Neural cell (in vitro differentiated cells): Measurements from ENCODE around the gene SEMA7A. TPM values are rescaled to one million over a fixed set of nuclear protein-coding genes. Genes with fewer than 3 reads are reported as not detected.

Experiments used
- H2AFZ ChIP-seq: fragments of 200-600, 300-800 bp; sonication (generic), shearing (Covaris generic); 2 replicates; pipeline ENCODE4 v1.6.0; 2014; ENCODE audit warnings: low read depth, mild to moderate bottlenecking, antibody characterized with exemption, low read length, moderate library complexity
- H3F3A ChIP-seq: fragments of 200-600 bp; shearing (Covaris generic); 2 replicates; pipeline ENCODE4 v1.6.1; 2016; ENCODE audit warnings: mild to moderate bottlenecking, moderate library complexity, mixed read lengths, antibody characterized with exemption, low read length; ENCODE audit not compliant: insufficient read depth, poor library complexity, severe bottlenecking
- H3K27ac ChIP-seq: fragments of 200-600, 300-800 bp; sonication (generic), shearing (Covaris generic); 2 replicates; pipeline ENCODE4 v1.5.1; 2014; ENCODE audit warnings: mild to moderate bottlenecking, low read length, moderate library complexity
- H3K27me3 ChIP-seq: fragments of 300-800, 200-600 bp; sonication (generic), shearing (Covaris generic); 2 replicates; pipeline ENCODE4 v1.6.0; 2014; ENCODE audit warnings: mild to moderate bottlenecking, low read depth, low read length, moderate library complexity; ENCODE audit not compliant: insufficient read depth
- H3K36me3 ChIP-seq: fragments of 300-800, 200-600 bp; sonication (generic), shearing (Covaris generic); 2 replicates; pipeline ENCODE4 v1.5.1; 2014; ENCODE audit warnings: mild to moderate bottlenecking, antibody characterized with exemption, low read length, moderate library complexity; ENCODE audit not compliant: insufficient read depth
- H3K4me2 ChIP-seq: fragments of 300-800, 200-600 bp; sonication (generic), shearing (Covaris generic); 2 replicates; pipeline ENCODE4 v1.6.0; 2014; ENCODE audit warnings: mild to moderate bottlenecking, low read length
- H3K4me3 ChIP-seq: fragments of 300-800, 200-600 bp; sonication (generic), shearing (Covaris generic); 2 replicates; pipeline ENCODE4 v1.5.1; 2014; ENCODE audit warnings: mild to moderate bottlenecking, low read length, moderate library complexity
- H3K79me2 ChIP-seq: fragments of 200-600 bp; shearing (Covaris generic); replicated peaks from 2 replicates; pipeline ENCODE4 v1.6.0; 2014; ENCODE audit warnings: mild to moderate bottlenecking, low read length, moderate library complexity; ENCODE audit not compliant: insufficient read depth
- H3K9ac ChIP-seq: fragments of 300-800, 200-600 bp; sonication (generic), shearing (Covaris generic); 2 replicates; pipeline ENCODE4 v1.6.1; 2016; ENCODE audit warnings: mild to moderate bottlenecking, low read length, mixed read lengths
- H3K9me2 ChIP-seq: fragments of 200-600 bp; shearing (Covaris generic); 2 replicates; pipeline ENCODE4 v1.6.1; 2016; ENCODE audit warnings: mild to moderate bottlenecking, low read length, mixed read lengths; ENCODE audit not compliant: insufficient read depth
- H3K9me3 ChIP-seq: fragments of 200-600, 300-800 bp; sonication (generic), shearing (Covaris generic); 2 replicates; pipeline ENCODE4 v1.6.1; 2016; ENCODE audit warnings: mild to moderate bottlenecking, mixed run types, low read length, moderate library complexity, mixed read lengths
- H4K20me1 ChIP-seq: fragments of 200-600 bp; shearing (Covaris generic); 2 replicates; pipeline ENCODE4 v1.6.1; 2016; ENCODE audit warnings: mild to moderate bottlenecking, mixed run types; ENCODE audit not compliant: insufficient read depth
- EP300 ChIP-seq: fragments of 450-650 bp; conservative IDR thresholded peaks from 2 replicates; pipeline ENCODE4 v1.6.1; 2014; ENCODE audit warnings: antibody characterized with exemption, mild to moderate bottlenecking, moderate library complexity; ENCODE audit not compliant: poor library complexity, severe bottlenecking
- EZH2 ChIP-seq: fragments of 200-600, 300-800 bp; shearing (Covaris generic), sonication (generic); IDR thresholded peaks from 2 replicates; pipeline ENCODE4 v1.6.1; 2014; ENCODE audit warnings: antibody characterized with exemption, low read length, borderline replicate concordance, mild to moderate bottlenecking; ENCODE audit not compliant: insufficient read depth, poor library complexity, severe bottlenecking
- MXI1 ChIP-seq: fragments of 450-650 bp; conservative IDR thresholded peaks from 2 replicates; pipeline ENCODE4 v1.6.1; 2014; ENCODE audit warnings: antibody characterized with exemption, mild to moderate bottlenecking; ENCODE audit not compliant: poor library complexity, severe bottlenecking
- POLR2AphosphoS5 ChIP-seq: IDR thresholded peaks from 2 replicates; pipeline ENCODE4 v1.6.1; 2012
- RAD21 ChIP-seq: fragments of 450-650 bp; conservative IDR thresholded peaks from 2 replicates; pipeline ENCODE4 v1.6.1; 2014; ENCODE audit warnings: antibody characterized with exemption, mild to moderate bottlenecking, moderate library complexity
- REST ChIP-seq: IDR thresholded peaks from 2 replicates; pipeline ENCODE4 v1.6.1; 2012; ENCODE audit warnings: borderline replicate concordance
- SMC3 ChIP-seq: fragments of 450-650 bp; conservative IDR thresholded peaks from 2 replicates; pipeline ENCODE4 v1.6.1; 2014; ENCODE audit warnings: antibody characterized with exemption, mild to moderate bottlenecking, moderate library complexity; ENCODE audit not compliant: poor library complexity
- TAF1 ChIP-seq: IDR thresholded peaks from 2 replicates; pipeline ENCODE4 v1.6.1; 2012; ENCODE audit warnings: low read depth
- polyA plus RNA-seq: library from polyadenylated mRNA; depleted of rRNA; stranded (reverse); fragments of >200 nt; gene quantifications from 2 replicates; pipeline ENCODE4 v1.2.3, GENCODE V29; 2014
- TF ChIP-seq, protein P1 (sequence below): fragments of 450-650 bp; IDR thresholded peaks from 2 replicates; pipeline ENCODE4 v1.5.1; 2014; ENCODE audit warnings: antibody characterized with exemption, mild to moderate bottlenecking, moderate library complexity; ENCODE audit not compliant: poor library complexity, severe bottlenecking

The SEMA7A gene
- polyA plus RNA-seq, 1 donor from 2014 or later = 28.8 TPM

DNA sequence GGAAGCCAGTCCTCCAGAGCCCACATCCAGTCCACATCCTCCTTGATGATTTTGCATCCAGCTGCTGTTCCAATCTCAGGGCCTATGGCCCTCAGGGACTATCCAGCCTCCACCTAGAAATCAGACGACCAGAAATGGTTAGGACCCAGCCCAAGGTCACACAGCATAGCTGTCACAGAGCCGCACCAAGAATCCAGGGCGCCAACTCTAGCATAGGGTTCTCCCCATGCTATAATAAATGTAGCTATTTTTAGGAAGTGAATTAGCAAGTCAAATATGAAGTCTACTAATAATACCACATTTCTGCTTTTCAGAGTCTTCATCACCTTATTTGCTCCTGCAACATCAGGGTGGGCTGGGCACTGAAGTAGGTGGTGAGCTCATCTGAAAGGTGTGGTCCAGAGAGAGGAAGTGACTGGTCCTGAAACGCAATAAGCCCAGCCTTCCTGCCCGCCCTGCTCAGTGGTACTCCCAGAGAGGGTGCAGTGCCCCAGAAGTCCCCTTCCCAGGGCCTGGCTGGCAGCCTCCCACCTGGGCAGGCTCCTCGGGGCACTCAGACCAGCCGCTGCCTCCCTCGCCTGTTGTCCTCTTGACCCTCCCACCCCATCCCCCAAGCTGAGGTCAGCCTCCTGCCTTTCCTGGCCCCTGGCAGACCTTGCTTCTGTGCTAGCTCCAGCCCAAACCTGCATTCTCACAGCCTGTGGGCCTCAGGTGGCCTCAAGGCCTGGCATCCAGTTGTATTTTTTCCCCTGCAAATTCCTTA is 48.7 kb downstream of the SEMA7A start:
- Histone ChIP-seq H4K20me1 (no peaks in the 10 kb centered on the region), H3K27ac (no peak overlapping the region), H3K9me3 (no peaks in the 10 kb centered on the region), H3K36me3 (no peaks in the 10 kb centered on the region), H2AFZ (no peak overlapping the region), H3K4me3 (no peak overlapping the region), H3K9me2 (no peaks in the 10 kb centered on the region), H3F3A (no peaks in the 10 kb centered on the region), H3K79me2 (no peaks in the 10 kb centered on the region), H3K4me2 (no peak overlapping the region), H3K9ac (no peak overlapping the region), H3K27me3 (no peaks in the 10 kb centered on the region)
- no peak for TF ChIP-seq REST
- TF ChIP-seq TAF1 = no peak
- TF ChIP-seq EZH2 = no peak
- no peak for TF ChIP-seq POLR2AphosphoS5
- no peak for TF ChIP-seq EP300
- TF ChIP-seq RAD21 = no peak
- TF ChIP-seq, protein P1, sequence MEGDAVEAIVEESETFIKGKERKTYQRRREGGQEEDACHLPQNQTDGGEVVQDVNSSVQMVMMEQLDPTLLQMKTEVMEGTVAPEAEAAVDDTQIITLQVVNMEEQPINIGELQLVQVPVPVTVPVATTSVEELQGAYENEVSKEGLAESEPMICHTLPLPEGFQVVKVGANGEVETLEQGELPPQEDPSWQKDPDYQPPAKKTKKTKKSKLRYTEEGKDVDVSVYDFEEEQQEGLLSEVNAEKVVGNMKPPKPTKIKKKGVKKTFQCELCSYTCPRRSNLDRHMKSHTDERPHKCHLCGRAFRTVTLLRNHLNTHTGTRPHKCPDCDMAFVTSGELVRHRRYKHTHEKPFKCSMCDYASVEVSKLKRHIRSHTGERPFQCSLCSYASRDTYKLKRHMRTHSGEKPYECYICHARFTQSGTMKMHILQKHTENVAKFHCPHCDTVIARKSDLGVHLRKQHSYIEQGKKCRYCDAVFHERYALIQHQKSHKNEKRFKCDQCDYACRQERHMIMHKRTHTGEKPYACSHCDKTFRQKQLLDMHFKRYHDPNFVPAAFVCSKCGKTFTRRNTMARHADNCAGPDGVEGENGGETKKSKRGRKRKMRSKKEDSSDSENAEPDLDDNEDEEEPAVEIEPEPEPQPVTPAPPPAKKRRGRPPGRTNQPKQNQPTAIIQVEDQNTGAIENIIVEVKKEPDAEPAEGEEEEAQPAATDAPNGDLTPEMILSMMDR = no peak
- TF ChIP-seq SMC3 = no peak
- TF ChIP-seq MXI1 = no peak

DNA sequence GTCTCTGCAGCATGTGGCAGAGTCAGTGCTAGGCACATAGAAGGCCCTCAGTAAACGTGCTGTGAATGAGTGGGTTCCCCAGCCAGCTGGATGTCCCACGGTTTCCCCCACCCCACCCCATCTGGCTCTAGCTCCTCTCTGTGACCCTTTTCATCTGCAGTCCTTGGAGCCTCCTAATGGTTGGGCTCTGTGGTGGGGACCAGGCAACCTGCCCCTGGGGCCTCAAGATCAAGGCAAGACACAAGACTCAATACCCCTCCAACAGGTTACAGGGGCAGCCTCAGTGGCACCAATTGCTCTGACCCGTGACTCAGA is 49.2 kb downstream of the SEMA7A start:
- Histone ChIP-seq H4K20me1 (no peaks in the 10 kb centered on the region), H3F3A (no peaks in the 10 kb centered on the region), H3K9me3 (no peaks in the 10 kb centered on the region), H3K79me2 (no peaks in the 10 kb centered on the region), H3K9ac (no peak overlapping the region), H3K36me3 (no peaks in the 10 kb centered on the region), H3K9me2 (no peaks in the 10 kb centered on the region), H3K4me3 (no peak overlapping the region), H3K27me3 (no peaks in the 10 kb centered on the region), H2AFZ (no peak overlapping the region), H3K4me2 (no peak overlapping the region), H3K27ac (no peak overlapping the region)
- no peak for TF ChIP-seq RAD21
- TF ChIP-seq SMC3 = no peak
- TF ChIP-seq TAF1 = no peak
- TF ChIP-seq EZH2 = no peak
- TF ChIP-seq, protein P1 = no peak
- TF ChIP-seq MXI1 = no peak
- TF ChIP-seq EP300 = no peak
- no peak for TF ChIP-seq POLR2AphosphoS5
- TF ChIP-seq REST = no peak
